HG02981 (cell line): ENCODE measurements around the gene AMZ2.
A peak's percentile ranks its signal among the peaks of the same experiment; 100 is the strongest.
"Not testable (repeated sequence)": the region's sequence is repeated elsewhere in the genome, so short reads cannot be mapped to it uniquely, and the experiment has no call there.

Source experiments
- ATAC-seq: cut with Tn5 transposase; IDR thresholded peaks from one replicate; pipeline ENCODE4 v1.9.1; 2021; ENCODE audit warnings: mild to moderate bottlenecking, moderate library complexity; ENCODE audit not compliant: unreplicated experiment

Gene AMZ2

GRCh38 chr17:68219429-68219828, 28.4 kb upstream of the AMZ2 start:
- ATAC-seq = not testable (repeated sequence)

GRCh38 chr17:68220186-68220585, 27.7 kb upstream of the AMZ2 start:
- ATAC-seq = not testable (repeated sequence)

- ATAC-seq = not testable (repeated sequence)
These were observed 27.1 kb upstream of the AMZ2 start for GRCh38 chr17:68220786-68221185.

- ATAC-seq = no peak
These were observed 26.1 kb upstream of the AMZ2 start for GRCh38 chr17:68221786-68222185.

- ATAC-seq = no peak
These were observed 25.2 kb upstream of the AMZ2 start for GRCh38 chr17:68222606-68223005.

GRCh38 chr17:68225055-68225454, 22.8 kb upstream of the AMZ2 start:
- ATAC-seq = not testable (repeated sequence)

- not testable (repeated sequence) for ATAC-seq
These were observed 19.7 kb upstream of the AMZ2 start for GRCh38 chr17:68228039-68228680.

GRCh38 chr17:68228817-68229570, 18.8 kb upstream of the AMZ2 start:
- no peak for ATAC-seq

- no peak for ATAC-seq
These were observed 18.2 kb upstream of the AMZ2 start for GRCh38 chr17:68229619-68230018.

- ATAC-seq = not testable (repeated sequence)
These were observed 16.7 kb upstream of the AMZ2 start for GRCh38 chr17:68231131-68231530.

GRCh38 chr17:68231541-68231940, 16.3 kb upstream of the AMZ2 start:
- ATAC-seq = no peak

GRCh38 chr17:68232741-68233140, 15.1 kb upstream of the AMZ2 start:
- not testable (repeated sequence) for ATAC-seq

GRCh38 chr17:68234726-68235335, 13.0 kb upstream of the AMZ2 start:
- ATAC-seq = peak; percentile 41

- not testable (repeated sequence) for ATAC-seq
These were observed 12.5 kb upstream of the AMZ2 start for GRCh38 chr17:68235336-68235791.

GRCh38 chr17:68237369-68238163, 10.3 kb upstream of the AMZ2 start:
- peak; percentile 66 for ATAC-seq

- ATAC-seq = peak; percentile 3
These were observed 9.5 kb upstream of the AMZ2 start for GRCh38 chr17:68238164-68238870.

GRCh38 chr17:68238871-68239253, 9.0 kb upstream of the AMZ2 start:
- no peak for ATAC-seq

- ATAC-seq = no peak
These were observed 8.0 kb upstream of the AMZ2 start for GRCh38 chr17:68239632-68240366.

- ATAC-seq = no peak
These were observed 1.4 kb upstream of the AMZ2 start for GRCh38 chr17:68246271-68247028.
